Measurements from ENCODE around the gene KCNH8. TPM values are rescaled to one million over a fixed set of nuclear protein-coding genes. Genes with fewer than 3 reads are reported as not detected.

The KCNH8 gene
- total RNA-seq, 1 experiment from 2014 or later, result not detected

DNA sequence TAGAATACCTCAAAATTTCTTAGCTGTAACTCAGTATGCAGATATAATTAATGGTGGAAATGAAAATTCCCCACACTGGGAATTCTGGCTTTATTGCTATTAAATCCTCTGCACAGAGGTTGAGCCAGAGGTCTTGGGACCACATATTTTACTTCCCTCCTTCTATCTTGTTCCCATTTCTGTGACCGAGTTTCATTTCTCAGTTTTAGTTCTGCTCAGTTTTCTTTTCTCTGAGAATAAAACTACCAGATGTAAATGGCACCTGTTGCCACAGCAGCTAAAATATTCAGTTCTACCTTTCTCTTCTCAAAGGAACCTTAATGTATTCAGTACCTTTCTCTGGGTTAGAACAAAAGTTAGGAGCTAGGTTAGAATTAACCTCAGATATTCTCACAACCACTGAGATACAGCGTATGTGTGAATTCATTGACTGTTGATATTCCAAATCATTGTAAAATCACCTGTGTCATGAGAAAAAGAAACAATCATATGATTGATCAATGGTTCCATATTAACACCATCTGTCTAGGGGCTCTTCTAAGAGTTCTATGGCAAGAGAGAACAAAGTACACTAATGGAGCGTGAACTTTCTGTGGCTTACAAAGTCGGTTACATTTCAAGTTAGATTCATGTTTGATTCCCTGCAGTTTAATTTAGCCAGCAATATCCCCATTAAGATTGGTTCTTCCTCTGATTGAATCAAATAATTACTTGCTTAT lies 411.6 kb downstream of the KCNH8 start:
- Histone ChIP-seq H3K36me3 (no peaks in the 10 kb centered on the region), H3K9me3 (no peaks in the 10 kb centered on the region), H3K4me3 (no peak overlapping the region), H3K27me3 (no peaks in the 10 kb centered on the region)
- no peak for DNase-seq

DNA sequence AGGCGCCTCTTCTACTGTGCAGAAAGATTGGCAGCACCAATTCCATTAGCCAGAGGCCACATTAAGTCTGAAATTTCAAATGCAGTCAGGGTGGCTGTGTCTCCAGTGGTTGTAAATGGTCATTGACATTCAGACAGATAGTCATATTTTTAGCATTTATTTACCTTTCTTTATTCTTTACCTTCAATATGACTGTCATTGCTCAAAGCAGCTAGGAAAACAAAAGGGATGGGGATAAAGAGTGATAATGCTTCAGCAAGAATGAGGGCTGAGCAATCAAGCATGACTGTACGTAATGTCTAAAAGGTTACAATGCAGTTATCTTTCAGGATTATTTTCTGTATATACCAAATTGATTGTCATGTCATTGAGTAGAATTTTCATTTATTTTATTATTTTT lies 425.3 kb downstream of the KCNH8 start:
- no peaks in the 10 kb centered on the region for H3K36me3 ChIP-seq
- H3K4me3 ChIP-seq, result no peak overlapping the region
- H3K27me3 ChIP-seq, result no peaks in the 10 kb centered on the region
- no peaks in the 10 kb centered on the region for H3K9me3 ChIP-seq
- no peak for DNase-seq

DNA sequence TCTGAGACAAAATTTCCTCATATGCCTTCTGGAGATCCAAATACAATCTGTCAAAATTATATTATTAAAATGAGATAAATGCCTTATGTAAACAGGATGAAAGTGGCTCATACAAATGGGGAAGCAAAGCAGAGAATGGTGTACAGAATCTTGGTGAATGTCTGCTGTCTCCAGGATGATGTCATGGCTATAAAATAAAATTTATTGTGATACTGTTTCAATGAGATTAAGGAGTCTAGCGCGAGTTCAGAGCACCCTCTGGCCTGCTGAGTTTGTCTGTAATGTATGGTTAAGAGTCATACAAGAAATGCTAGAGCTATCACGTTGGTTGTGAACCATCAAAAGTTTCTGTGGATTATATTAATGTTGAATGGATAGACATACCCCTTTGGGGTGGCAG lies 426.0 kb downstream of the KCNH8 start:
- DNase-seq, result no peak
- Histone ChIP-seq H3K36me3 (no peaks in the 10 kb centered on the region), H3K27me3 (no peaks in the 10 kb centered on the region), H3K9me3 (no peaks in the 10 kb centered on the region), H3K4me3 (no peak overlapping the region)

DNA sequence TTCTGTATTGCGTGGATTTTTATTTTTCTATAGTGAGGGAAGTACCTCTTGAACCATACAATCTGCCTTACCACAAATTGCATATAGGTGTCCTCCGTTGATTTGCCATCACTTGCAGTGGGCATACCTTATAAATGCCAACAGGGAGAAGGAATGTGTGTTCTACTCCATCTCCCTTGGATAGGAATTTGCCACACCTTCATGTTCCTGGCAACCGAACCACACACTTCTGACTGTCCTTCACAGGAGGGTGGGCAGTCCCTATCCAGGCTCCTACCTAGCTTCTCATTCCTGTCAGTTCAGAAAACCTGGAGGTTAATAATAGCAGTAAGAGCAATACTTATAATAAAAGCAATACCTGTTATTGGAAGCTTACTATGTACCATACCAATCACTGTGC lies 428.0 kb downstream of the KCNH8 start:
- no peak for DNase-seq
- Histone ChIP-seq H3K36me3 (no peaks in the 10 kb centered on the region), H3K27me3 (no peaks in the 10 kb centered on the region), H3K4me3 (no peak overlapping the region), H3K9me3 (no peaks in the 10 kb centered on the region)

Data from MG63 (cell line).